ENCODE data around the gene BTK.

Gene BTK

GRCh38 chrX:101385795-101386541 lies at the start of gene BTK:
TSS of gene BTK (minus strand) at chrX:101386191. CDS start at chrX:101375284, 10,907 bp downstream.
- no peaks in the 10 kb centered on the region for H3K9me3 Mint-ChIP-seq
- H3K27me3 Mint-ChIP-seq (ENCODE audit: low read depth): no peaks in the 10 kb centered on the region
- no peak within 1 kb of the TSS for H3K4me3 Mint-ChIP-seq
- no peak within 1 kb of the TSS for H3K27ac Mint-ChIP-seq
- no peak for DNase-seq (ENCODE audit: low spot score)
- no peaks in the 10 kb centered on the region for H3K4me1 Mint-ChIP-seq (ENCODE audit: low read depth)
- H3K36me3 Mint-ChIP-seq (ENCODE audit: low read depth): peaks cover 2% of the 10 kb centered on the region

GRCh38 chrX:101430457-101431078 lies 44.6 kb upstream of the BTK start:
- H3K4me3 Mint-ChIP-seq: peak overlapping the region; percentile 50
- peaks cover 7% of the 10 kb centered on the region for H3K36me3 Mint-ChIP-seq (ENCODE audit: low read depth)
- H3K27ac Mint-ChIP-seq: peak overlapping the region; percentile 62
- no peaks in the 10 kb centered on the region for H3K27me3 Mint-ChIP-seq (ENCODE audit: low read depth)
- no peaks in the 10 kb centered on the region for H3K9me3 Mint-ChIP-seq
- peaks cover 12% of the 10 kb centered on the region for H3K4me1 Mint-ChIP-seq (ENCODE audit: low read depth)
- no peak for DNase-seq (ENCODE audit: low spot score)

DNA sequence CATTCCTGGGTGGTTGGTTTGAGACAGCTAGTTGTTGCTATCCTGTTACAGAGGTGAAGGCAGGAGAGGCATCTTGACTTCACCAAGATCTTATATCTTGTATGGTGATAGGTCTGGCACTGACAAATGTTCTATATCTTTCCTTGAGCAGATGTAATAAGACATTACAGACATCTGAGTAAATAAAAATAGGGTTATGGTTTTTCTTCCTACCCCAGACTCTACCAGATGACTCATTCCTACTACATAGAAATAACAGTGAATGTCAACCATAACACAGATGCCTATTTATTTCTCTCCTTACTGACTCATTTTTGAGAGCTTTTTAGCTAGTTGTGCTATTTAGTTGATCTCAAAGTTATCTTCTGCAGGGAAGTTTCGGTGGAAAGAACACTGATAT lies 43.9 kb upstream of the BTK start:
- H3K9me3 Mint-ChIP-seq: no peaks in the 10 kb centered on the region
- DNase-seq (ENCODE audit: low spot score): no peak
- H3K27me3 Mint-ChIP-seq (ENCODE audit: low read depth): no peaks in the 10 kb centered on the region
- peak overlapping the region; percentile 62 for H3K27ac Mint-ChIP-seq
- peaks cover 12% of the 10 kb centered on the region for H3K4me1 Mint-ChIP-seq (ENCODE audit: low read depth)
- peak overlapping the region; percentile 50 for H3K4me3 Mint-ChIP-seq
- peaks cover 9% of the 10 kb centered on the region for H3K36me3 Mint-ChIP-seq (ENCODE audit: low read depth)

- no peak overlapping the region for H3K4me3 Mint-ChIP-seq
- no peak overlapping the region for H3K27ac Mint-ChIP-seq
- H3K27me3 Mint-ChIP-seq (ENCODE audit: low read depth): no peaks in the 10 kb centered on the region
- H3K36me3 Mint-ChIP-seq (ENCODE audit: low read depth): peaks cover 11% of the 10 kb centered on the region
- H3K4me1 Mint-ChIP-seq (ENCODE audit: low read depth): peaks cover 12% of the 10 kb centered on the region
- H3K9me3 Mint-ChIP-seq: no peaks in the 10 kb centered on the region
- no peak for DNase-seq (ENCODE audit: low spot score)
These were observed 42.0 kb upstream of the BTK start for GRCh38 chrX:101427954-101428353.

GRCh38 chrX:101419489-101419888 lies 33.5 kb upstream of the BTK start:
- Mint-ChIP-seq H3K27ac (peak overlapping the region; percentile 20), H3K4me3 (peak overlapping the region; percentile 12), H3K36me3 (ENCODE audit: low read depth) (peaks cover 2% of the 10 kb centered on the region), H3K4me1 (ENCODE audit: low read depth) (peaks cover 23% of the 10 kb centered on the region), H3K27me3 (ENCODE audit: low read depth) (no peaks in the 10 kb centered on the region), H3K9me3 (no peaks in the 10 kb centered on the region)
- no peak for DNase-seq (ENCODE audit: low spot score)

DNA sequence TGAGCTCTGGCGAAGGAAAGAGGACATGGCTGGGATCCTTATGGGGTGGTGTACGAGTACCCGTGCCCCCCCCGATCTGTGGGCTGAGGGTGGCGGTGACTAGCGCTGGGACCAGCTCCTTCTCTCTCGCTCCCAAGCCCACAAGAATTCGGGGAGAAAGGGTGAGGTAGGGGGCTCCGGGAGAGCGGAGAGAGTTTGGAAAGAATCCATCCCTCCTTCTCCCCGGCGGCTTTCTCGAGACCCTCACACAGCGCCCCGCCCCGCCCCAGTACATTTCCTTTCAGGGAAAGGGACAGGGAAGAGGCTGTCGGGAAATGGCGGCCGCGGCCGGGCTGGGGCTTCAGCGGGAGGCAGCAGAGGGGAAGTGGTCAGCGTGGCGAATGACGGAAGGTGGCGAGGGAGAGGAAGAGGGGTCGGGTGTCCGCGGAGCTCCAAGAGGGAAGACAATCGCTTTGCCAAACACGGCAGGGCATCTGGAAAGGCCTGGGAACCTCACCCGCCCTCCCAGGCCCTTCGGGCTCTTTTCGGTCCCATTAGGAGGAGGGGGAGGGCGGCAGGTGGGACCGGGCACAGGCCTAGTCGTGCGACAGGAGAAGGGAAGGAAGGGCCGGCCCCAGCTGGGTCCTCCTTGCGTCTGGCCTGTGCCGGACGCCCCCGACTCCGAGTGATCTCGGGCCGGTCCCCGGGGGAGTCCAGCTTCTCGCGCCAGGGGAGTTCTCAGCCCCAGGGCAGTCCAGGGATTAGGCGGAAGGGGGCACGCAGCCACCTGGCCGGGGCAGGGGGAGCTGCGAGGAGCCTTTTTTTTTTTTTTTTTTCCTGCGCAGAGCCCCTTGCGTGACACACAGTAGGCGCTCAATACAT lies 32.2 kb upstream of the BTK start:
- Mint-ChIP-seq H3K27me3 (ENCODE audit: low read depth) (no peaks in the 10 kb centered on the region), H3K4me3 (peak overlapping the region; percentile 86), H3K27ac (peak overlapping the region; percentile 87), H3K4me1 (ENCODE audit: low read depth) (peaks cover 23% of the 10 kb centered on the region), H3K36me3 (ENCODE audit: low read depth) (peaks cover 2% of the 10 kb centered on the region), H3K9me3 (no peaks in the 10 kb centered on the region)
- DNase-seq (ENCODE audit: low spot score): peak; percentile 19

- Mint-ChIP-seq H3K36me3 (ENCODE audit: low read depth) (peaks cover 10% of the 10 kb centered on the region), H3K27ac (no peak overlapping the region), H3K4me1 (ENCODE audit: low read depth) (peaks cover 29% of the 10 kb centered on the region), H3K27me3 (ENCODE audit: low read depth) (no peaks in the 10 kb centered on the region), H3K4me3 (peak overlapping the region; percentile 86), H3K9me3 (no peaks in the 10 kb centered on the region)
- no peak for DNase-seq (ENCODE audit: low spot score)
These were observed 31.2 kb upstream of the BTK start for GRCh38 chrX:101417190-101417589.

- Mint-ChIP-seq H3K4me1 (ENCODE audit: low read depth) (peaks cover 29% of the 10 kb centered on the region), H3K4me3 (no peak overlapping the region), H3K9me3 (no peaks in the 10 kb centered on the region), H3K27me3 (ENCODE audit: low read depth) (no peaks in the 10 kb centered on the region), H3K27ac (peak overlapping the region; percentile 53), H3K36me3 (ENCODE audit: low read depth) (peaks cover 14% of the 10 kb centered on the region)
- DNase-seq (ENCODE audit: low spot score): no peak
These were observed 30.7 kb upstream of the BTK start for GRCh38 chrX:101416691-101417090.

- H3K27me3 Mint-ChIP-seq (ENCODE audit: low read depth): no peaks in the 10 kb centered on the region
- peaks cover 33% of the 10 kb centered on the region for H3K4me1 Mint-ChIP-seq (ENCODE audit: low read depth)
- H3K27ac Mint-ChIP-seq: peak overlapping the region; percentile 63
- H3K9me3 Mint-ChIP-seq: no peaks in the 10 kb centered on the region
- DNase-seq (ENCODE audit: low spot score): peak; percentile 20
- peaks cover 18% of the 10 kb centered on the region for H3K36me3 Mint-ChIP-seq (ENCODE audit: low read depth)
- H3K4me3 Mint-ChIP-seq: no peak overlapping the region
These were observed 29.5 kb upstream of the BTK start for GRCh38 chrX:101415180-101416145.

GRCh38 chrX:101411984-101412383 lies 26.0 kb upstream of the BTK start:
- Mint-ChIP-seq H3K4me3 (no peak overlapping the region), H3K27me3 (ENCODE audit: low read depth) (no peaks in the 10 kb centered on the region), H3K36me3 (ENCODE audit: low read depth) (peaks cover 19% of the 10 kb centered on the region), H3K9me3 (no peaks in the 10 kb centered on the region), H3K4me1 (ENCODE audit: low read depth) (peaks cover 28% of the 10 kb centered on the region), H3K27ac (no peak overlapping the region)
- DNase-seq (ENCODE audit: low spot score): no peak

DNA sequence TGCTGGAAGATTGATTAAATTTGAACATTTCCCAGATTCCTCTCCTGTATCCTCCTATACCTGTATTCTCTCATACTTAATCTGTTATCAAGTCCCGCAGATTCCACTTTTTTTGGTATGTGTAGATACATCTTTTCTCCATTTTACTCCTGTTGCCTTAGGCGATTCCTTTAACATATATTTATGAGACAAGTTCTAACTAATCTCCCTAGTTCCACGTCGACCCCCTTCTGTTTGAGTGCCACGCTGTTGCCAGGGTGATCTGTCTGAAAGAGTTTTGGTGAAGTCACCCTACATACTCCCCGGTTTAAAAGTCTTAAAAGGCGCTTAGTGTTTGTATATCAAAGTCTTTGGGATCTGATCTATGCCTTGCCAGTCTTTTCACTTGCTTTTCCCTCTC lies 24.5 kb upstream of the BTK start:
- peaks cover 19% of the 10 kb centered on the region for H3K36me3 Mint-ChIP-seq (ENCODE audit: low read depth)
- H3K4me3 Mint-ChIP-seq: peak overlapping the region; percentile 72
- H3K4me1 Mint-ChIP-seq (ENCODE audit: low read depth): peaks cover 24% of the 10 kb centered on the region
- no peaks in the 10 kb centered on the region for H3K27me3 Mint-ChIP-seq (ENCODE audit: low read depth)
- peak overlapping the region; percentile 77 for H3K27ac Mint-ChIP-seq
- H3K9me3 Mint-ChIP-seq: no peaks in the 10 kb centered on the region
- no peak for DNase-seq (ENCODE audit: low spot score)

- H3K9me3 Mint-ChIP-seq: no peaks in the 10 kb centered on the region
- H3K4me3 Mint-ChIP-seq: peak overlapping the region; percentile 97
- peak overlapping the region; percentile 99 for H3K27ac Mint-ChIP-seq
- peaks cover 21% of the 10 kb centered on the region for H3K36me3 Mint-ChIP-seq (ENCODE audit: low read depth)
- H3K27me3 Mint-ChIP-seq (ENCODE audit: low read depth): no peaks in the 10 kb centered on the region
- peaks cover 22% of the 10 kb centered on the region for H3K4me1 Mint-ChIP-seq (ENCODE audit: low read depth)
- no peak for DNase-seq (ENCODE audit: low spot score)
These were observed 23.1 kb upstream of the BTK start for GRCh38 chrX:101409043-101409442.

DNA sequence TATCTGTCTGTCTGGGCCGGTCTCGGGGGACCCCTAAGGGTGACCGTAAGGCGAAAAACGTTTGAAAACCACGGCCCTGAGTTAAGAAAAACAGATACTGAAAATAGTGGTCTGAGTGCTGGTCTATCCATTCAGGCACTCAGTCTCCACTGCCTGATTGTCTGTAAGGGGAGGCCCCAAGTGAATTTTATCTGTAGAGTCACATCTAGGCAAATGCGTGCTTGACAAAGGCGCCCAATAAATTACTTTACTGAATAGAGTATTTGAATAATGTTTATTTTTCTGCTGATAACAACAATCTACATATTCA lies 22.5 kb upstream of the BTK start:
- no peak for DNase-seq (ENCODE audit: low spot score)
- Mint-ChIP-seq H3K27me3 (ENCODE audit: low read depth) (no peaks in the 10 kb centered on the region), H3K4me3 (peak overlapping the region; percentile 97), H3K9me3 (no peaks in the 10 kb centered on the region), H3K27ac (peak overlapping the region; percentile 99), H3K36me3 (ENCODE audit: low read depth) (peaks cover 21% of the 10 kb centered on the region), H3K4me1 (ENCODE audit: low read depth) (peaks cover 22% of the 10 kb centered on the region)
